ENCODE results near the gene CPNE4. TPM values are rescaled to one million over a fixed set of nuclear protein-coding genes. Genes with fewer than 3 reads are reported as not detected.

The CPNE4 gene
- total RNA-seq, 1 donor from 2014 or later: 0.83 TPM

DNA sequence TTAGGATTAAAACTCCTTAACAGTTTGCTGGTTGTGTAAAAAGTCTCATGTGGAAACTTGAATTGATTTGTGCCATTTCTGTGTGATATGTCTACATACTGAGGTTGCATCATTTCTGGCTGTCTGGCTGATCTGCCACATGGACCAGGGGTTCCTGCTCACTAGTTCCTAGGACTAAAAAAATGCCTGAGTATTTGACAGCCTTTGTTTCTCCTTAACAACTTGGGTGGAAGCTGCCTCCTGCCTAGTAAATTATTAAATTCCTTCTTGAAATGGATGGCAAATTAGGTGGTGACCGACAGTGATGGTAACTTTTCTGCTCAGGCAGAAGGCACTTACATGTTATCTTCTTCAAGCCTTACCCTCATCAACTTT, 305.2 kb downstream of the CPNE4 start:
- Histone ChIP-seq H3K9me3 (no peaks in the 10 kb centered on the region), H3K27ac (no peak overlapping the region), H3K4me3 (no peak overlapping the region), H3K4me1 (no peaks in the 10 kb centered on the region), H3K27me3 (ENCODE audit: low read depth) (no peaks in the 10 kb centered on the region), H3K36me3 (no peaks in the 10 kb centered on the region)
- DNase-seq (no peak), ATAC-seq (no peak)
- intact Hi-C loops (cut with DNase I): no loop called here
- TF ChIP-seq, protein P1, sequence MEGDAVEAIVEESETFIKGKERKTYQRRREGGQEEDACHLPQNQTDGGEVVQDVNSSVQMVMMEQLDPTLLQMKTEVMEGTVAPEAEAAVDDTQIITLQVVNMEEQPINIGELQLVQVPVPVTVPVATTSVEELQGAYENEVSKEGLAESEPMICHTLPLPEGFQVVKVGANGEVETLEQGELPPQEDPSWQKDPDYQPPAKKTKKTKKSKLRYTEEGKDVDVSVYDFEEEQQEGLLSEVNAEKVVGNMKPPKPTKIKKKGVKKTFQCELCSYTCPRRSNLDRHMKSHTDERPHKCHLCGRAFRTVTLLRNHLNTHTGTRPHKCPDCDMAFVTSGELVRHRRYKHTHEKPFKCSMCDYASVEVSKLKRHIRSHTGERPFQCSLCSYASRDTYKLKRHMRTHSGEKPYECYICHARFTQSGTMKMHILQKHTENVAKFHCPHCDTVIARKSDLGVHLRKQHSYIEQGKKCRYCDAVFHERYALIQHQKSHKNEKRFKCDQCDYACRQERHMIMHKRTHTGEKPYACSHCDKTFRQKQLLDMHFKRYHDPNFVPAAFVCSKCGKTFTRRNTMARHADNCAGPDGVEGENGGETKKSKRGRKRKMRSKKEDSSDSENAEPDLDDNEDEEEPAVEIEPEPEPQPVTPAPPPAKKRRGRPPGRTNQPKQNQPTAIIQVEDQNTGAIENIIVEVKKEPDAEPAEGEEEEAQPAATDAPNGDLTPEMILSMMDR (IDR thresholded peaks at IDR 0.05): no peak

DNA sequence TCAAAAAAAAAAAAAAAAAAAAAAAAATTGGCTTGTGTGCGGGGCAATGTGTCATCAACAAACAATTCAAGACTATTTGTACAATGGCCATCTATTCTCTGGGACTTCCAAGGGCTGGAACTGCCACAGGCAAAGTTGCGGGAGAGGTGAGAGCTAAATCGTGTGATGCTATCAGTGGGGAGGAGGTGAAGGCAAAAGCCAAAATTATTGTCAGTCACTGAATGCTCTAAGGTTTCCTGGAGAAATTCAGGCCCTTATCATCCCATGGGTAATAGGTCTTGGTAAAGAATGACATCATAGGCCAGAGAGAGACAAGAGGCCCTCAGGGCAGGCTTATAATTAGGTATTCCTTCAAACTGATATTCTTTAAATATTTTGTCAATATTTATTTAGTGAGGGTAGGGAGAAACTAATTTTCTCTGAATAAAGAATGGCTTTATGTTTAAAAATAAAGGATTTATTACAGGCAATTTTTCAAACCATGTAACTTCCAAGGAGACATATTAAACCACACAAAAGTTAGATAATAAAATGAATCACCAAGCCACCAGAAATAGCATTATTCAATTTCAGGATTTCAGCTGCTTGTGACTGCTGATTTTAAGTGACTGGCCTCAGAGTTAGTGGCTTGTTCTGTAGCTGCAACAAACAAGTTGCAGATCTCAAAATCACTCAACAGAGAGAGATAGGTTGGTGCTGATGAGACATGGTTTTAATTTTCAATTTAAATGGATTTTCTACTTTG, 305.7 kb downstream of the CPNE4 start:
- Histone ChIP-seq H3K9me3 (no peaks in the 10 kb centered on the region), H3K27ac (no peak overlapping the region), H3K27me3 (ENCODE audit: low read depth) (no peaks in the 10 kb centered on the region), H3K4me3 (no peak overlapping the region), H3K36me3 (no peaks in the 10 kb centered on the region), H3K4me1 (no peaks in the 10 kb centered on the region)
- DNase-seq (no peak), ATAC-seq (no peak)
- TF ChIP-seq, protein P1 (IDR thresholded peaks at IDR 0.05): no peak
- intact Hi-C loops (cut with DNase I): no loop called here

DNA sequence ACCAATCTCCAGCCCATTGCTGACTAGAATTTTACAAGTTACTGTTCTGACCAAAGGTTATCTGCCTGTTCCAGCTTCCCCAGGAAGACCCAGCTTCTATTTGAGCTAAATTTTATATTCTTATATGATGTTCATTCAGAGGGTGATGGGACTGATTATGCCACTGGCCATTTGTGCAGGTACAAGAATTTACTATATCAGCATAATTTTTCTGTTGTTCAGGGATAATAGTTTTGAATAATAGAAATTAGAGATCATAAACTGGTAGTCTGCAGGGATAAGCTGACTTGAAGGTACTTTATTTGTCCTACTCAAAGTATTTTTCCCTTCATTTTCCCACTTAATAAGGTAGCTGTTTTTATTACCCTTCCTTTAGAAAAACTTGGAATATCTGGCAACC, 309.4 kb downstream of the CPNE4 start:
- TF ChIP-seq, protein P1 (IDR thresholded peaks at IDR 0.05): no peak
- intact Hi-C loops (cut with DNase I): no loop called here
- Histone ChIP-seq H3K36me3 (no peaks in the 10 kb centered on the region), H3K27me3 (ENCODE audit: low read depth) (no peaks in the 10 kb centered on the region), H3K4me3 (no peak overlapping the region), H3K4me1 (no peaks in the 10 kb centered on the region), H3K9me3 (no peaks in the 10 kb centered on the region), H3K27ac (no peak overlapping the region)
- DNase-seq: no peak
- no peak for ATAC-seq

DNA sequence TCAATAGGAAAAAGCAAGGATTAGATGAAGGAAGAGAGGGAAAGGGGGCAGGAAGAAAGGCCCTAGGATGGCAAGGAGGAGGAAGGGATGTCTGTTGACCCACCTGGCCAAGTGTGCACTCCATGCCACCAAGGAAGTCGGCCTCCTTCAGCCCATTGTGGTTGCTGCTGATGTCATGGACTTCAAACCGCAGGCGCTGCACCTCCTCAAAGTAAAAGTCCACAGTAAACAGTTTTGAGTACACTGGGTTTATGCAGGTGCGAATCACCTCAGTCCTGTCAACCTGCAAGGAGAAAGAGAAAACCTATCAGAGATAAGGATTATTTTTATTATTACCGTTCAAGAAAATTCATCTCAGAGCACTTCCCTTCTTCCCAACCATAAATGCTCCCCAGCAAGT, 311.5 kb downstream of the CPNE4 start:
- intact Hi-C loops (cut with DNase I): no loop called here
- ATAC-seq: no peak
- Histone ChIP-seq H3K27ac (no peak overlapping the region), H3K4me1 (no peaks in the 10 kb centered on the region), H3K27me3 (ENCODE audit: low read depth) (no peaks in the 10 kb centered on the region), H3K9me3 (no peaks in the 10 kb centered on the region), H3K4me3 (no peak overlapping the region), H3K36me3 (no peaks in the 10 kb centered on the region)
- TF ChIP-seq, protein P1 (IDR thresholded peaks at IDR 0.05): no peak
- DNase-seq: no peak

DNA sequence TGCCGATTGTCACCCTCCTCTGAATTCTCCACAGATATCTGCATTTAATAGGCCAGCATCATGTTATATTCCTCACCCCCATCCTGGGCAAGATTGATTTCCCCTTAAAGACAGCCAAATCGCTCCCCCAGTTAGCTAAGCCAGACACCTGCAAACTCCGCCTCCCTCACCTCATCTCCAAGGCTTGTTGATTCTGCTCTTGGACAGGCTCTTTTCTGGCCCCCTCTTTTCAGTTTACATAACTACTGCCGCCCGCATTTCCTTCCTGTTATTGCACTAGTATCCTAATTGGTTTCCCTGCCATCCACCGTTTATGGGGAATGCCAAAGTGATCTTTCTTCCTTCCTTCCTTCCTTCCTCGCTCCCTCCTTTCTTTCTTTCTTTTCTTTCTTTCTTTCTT, 317.3 kb downstream of the CPNE4 start:
- intact Hi-C loops (cut with DNase I): no loop called here
- Histone ChIP-seq H3K4me1 (no peaks in the 10 kb centered on the region), H3K4me3 (no peak overlapping the region), H3K9me3 (no peaks in the 10 kb centered on the region), H3K27ac (no peak overlapping the region), H3K27me3 (ENCODE audit: low read depth) (no peaks in the 10 kb centered on the region), H3K36me3 (no peaks in the 10 kb centered on the region)
- ATAC-seq (no peak), DNase-seq (no peak)
- TF ChIP-seq, protein P1 (IDR thresholded peaks at IDR 0.05): no peak
